RPMI8226 (cell line): ENCODE measurements around the gene DCST1.
A peak's percentile ranks its signal among the peaks of the same experiment; 100 is the strongest.

Experiments used
- DNase-seq: peaks from one replicate; pipeline ENCODE4 v3.0.0-alpha.2; 2015

Gene DCST1

DNA sequence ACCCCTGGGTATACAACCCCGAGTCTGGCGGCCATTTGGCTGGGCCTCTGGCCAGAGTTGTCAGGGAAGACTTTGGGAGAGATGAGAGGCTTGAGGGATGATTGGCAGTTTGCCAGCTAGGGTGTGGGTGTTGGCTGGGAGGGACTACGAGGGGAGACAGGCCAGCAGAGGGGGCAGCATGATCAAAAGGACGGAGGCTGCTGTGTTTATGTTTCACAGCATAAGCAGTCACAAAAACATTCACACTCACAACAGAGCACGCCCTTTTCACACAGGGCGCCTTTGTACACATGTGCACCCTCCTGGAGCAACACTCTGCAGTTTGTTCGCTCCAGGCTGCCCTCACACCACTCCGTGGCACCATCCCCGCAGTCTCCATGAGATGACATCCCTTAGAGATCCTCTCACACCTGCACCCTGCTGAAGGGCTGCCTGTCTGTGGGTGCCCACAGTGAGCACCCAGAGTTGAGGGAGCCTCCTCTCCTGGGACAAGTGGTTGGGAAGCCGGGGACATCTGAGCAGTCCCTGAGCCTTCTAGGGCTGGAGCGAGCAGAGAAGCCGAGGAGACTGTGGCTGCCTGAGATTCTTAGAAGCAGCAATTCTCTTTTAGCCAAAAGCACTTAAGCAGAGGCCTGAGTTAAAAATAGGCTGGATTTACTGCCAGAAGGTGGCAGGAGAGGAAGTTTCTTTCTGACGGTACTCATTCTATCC is 60.4 kb downstream of the DCST1 start:
- peak; percentile 77 for DNase-seq

DNA sequence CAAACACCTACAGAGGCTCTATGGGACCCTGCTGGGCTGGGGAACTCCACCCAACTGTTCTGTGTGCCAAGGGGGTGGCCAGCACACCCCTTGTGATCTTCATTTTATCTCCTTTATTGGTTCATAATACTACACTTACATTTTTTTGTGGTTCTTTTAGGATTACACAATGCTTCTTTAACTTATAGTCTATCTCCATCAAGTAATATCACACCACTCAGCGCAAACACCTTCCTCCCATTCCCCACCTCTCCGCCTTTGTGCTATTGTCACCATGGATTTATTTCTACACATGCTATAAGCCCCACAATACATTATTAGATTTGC is 61.0 kb downstream of the DCST1 start:
- DNase-seq = no peak

DNA sequence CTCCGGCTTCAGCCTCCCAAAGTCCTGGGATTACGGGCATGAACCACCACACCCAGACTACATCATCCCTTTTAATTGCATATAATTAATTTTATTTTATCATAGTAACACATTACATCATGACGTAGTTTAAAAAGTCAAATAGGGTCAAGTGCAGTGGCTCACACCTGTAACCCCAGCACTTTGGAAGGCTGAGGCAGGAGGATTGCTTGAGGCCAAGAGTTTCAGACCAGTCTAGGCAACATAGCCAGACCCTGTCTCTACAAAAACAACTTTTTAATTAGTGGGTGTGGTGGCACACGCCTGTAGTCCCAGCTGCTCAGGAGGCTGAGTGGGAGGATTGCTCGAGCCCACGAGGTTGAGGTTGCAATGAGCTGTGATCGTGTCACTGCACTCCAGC is 65.7 kb downstream of the DCST1 start:
- DNase-seq = no peak
